Measurements from ENCODE around the gene PDAP1. TPM values are rescaled to one million over a fixed set of nuclear protein-coding genes. Genes with fewer than 3 reads are reported as not detected.
A peak's percentile ranks its signal among the peaks of the same experiment; 100 is the strongest.

The PDAP1 gene
- total RNA-seq, 2 donors from 2014 or later: 79.7 to 133 TPM

- H3K36me3 ChIP-seq: peaks cover 8% of the 10 kb centered on the region
- H3K9me3 ChIP-seq: no peaks in the 10 kb centered on the region
- intact Hi-C loops (cut with DNase I): loop anchor here (5.0 kb wide), 1 partner anchor 36 kb away; the partner anchor contains the start of gene ARPC1B
- H3K9ac ChIP-seq (ENCODE audit: low read depth in 2 of 2, low read length in 2 of 2): peak overlapping the region; percentile 91 to 99
- DNase-seq: peak; percentile 58
- peak overlapping the region; percentile 90 for H3K4me3 ChIP-seq
- TF ChIP-seq CTCF (IDR thresholded peaks at IDR 0.05): no peak
- H3K4me1 ChIP-seq: peaks cover 12% of the 10 kb centered on the region
- peak overlapping the region; percentile 88 for H3K27ac ChIP-seq
- no peaks in the 10 kb centered on the region for H3K27me3 ChIP-seq
Measured at GRCh38 chr7:99407872-99408378, 472 bp downstream of the PDAP1 start.

- Histone ChIP-seq H3K4me3 (no peak overlapping the region), H3K27ac (no peak overlapping the region), H3K9ac (ENCODE audit: low read depth in 2 of 2, low read length in 2 of 2) (no peak overlapping the region), H3K36me3 (peaks cover 8% of the 10 kb centered on the region), H3K9me3 (no peaks in the 10 kb centered on the region), H3K27me3 (no peaks in the 10 kb centered on the region), H3K4me1 (peaks cover 12% of the 10 kb centered on the region)
- DNase-seq: no peak
- intact Hi-C loops (cut with DNase I): loop anchor here (5.0 kb wide), 1 partner anchor 34 kb away; the partner anchor contains the start of gene ARPC1B
- no peak for TF ChIP-seq CTCF (IDR thresholded peaks at IDR 0.05)
Measured at GRCh38 chr7:99406557-99406956, 1.8 kb downstream of the PDAP1 start.

GRCh38 chr7:99404977-99405320 lies 3.4 kb downstream of the PDAP1 start:
- Histone ChIP-seq H3K27ac (no peak overlapping the region), H3K9me3 (no peaks in the 10 kb centered on the region), H3K27me3 (no peaks in the 10 kb centered on the region), H3K9ac (ENCODE audit: low read depth in 2 of 2, low read length in 2 of 2) (no peak overlapping the region), H3K4me3 (no peak overlapping the region), H3K36me3 (peaks cover 3% of the 10 kb centered on the region), H3K4me1 (peaks cover 12% of the 10 kb centered on the region)
- no peak for TF ChIP-seq CTCF (IDR thresholded peaks at IDR 0.05)
- intact Hi-C loops (cut with DNase I): loop anchor here (5.0 kb wide), 1 partner anchor 33 kb away; the partner anchor contains the start of gene ARPC1B
- no peak for DNase-seq

DNA sequence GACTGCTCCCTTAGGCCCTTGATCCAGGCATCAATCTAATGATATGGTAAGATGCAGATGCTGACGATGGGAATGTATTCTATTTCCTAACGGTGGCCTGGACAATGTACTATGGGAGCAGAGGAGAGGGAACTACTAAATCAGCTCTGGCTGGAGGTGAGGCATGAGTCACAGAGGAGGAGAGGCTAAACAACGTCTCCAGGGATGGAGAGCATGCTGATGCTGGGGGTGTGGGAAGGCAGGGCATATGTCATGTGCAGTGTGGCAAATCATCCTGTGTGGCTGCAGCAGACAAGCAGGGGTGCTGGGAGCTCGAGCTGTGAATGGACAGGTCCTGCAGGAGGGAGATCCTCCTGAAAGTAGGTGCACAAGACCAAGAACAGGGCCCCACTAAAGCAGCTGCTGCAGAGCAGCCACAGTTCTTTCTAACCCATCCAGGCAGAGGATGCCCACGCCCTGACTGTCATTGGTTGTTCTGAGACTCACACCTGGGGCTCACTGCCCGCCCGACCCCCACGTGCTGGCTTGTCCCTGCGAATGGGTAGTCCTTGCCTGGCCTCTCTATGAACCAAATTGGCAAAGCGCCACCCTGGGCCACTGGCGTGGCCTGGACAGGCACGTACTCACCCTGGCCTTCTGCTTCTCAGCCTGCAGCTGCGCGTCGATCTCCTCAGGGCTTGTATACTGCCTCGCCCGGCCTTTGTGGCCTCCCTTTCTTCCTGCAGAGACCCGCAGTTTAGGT lies 4.0 kb downstream of the PDAP1 start:
- no peak overlapping the region for H3K4me3 ChIP-seq
- intact Hi-C loops (cut with DNase I): no loop called here
- no peaks in the 10 kb centered on the region for H3K27me3 ChIP-seq
- no peak for DNase-seq
- H3K27ac ChIP-seq: no peak overlapping the region
- no peak for TF ChIP-seq CTCF (IDR thresholded peaks at IDR 0.05)
- no peak overlapping the region for H3K9ac ChIP-seq (ENCODE audit: low read depth in 2 of 2, low read length in 2 of 2)
- peaks cover 8% of the 10 kb centered on the region for H3K36me3 ChIP-seq
- H3K9me3 ChIP-seq: no peaks in the 10 kb centered on the region
- H3K4me1 ChIP-seq: peaks cover 12% of the 10 kb centered on the region

DNA sequence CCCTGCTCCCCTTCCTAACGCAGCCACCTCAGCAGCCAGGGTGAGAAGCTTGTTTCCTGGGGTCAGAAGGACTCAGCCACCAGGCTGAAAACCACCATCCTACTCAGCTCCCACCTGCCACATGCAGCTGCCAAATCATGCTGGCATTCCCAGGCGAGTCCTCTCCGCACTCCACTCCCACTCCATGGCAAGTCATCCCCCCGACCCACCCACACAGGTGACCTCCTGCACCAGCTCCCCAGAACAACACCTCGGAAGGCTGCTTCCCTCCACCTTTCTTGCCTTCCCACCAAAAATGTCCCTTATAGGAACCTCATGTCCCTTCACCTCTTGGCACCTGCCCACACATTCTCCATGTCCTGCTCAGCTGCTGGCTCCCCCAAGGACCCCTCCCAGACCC lies 4.6 kb downstream of the PDAP1 start:
- no peak for DNase-seq
- H3K9ac ChIP-seq (ENCODE audit: low read depth in 2 of 2, low read length in 2 of 2): no peak overlapping the region
- no peak overlapping the region for H3K27ac ChIP-seq
- no peaks in the 10 kb centered on the region for H3K27me3 ChIP-seq
- H3K36me3 ChIP-seq: peaks cover 11% of the 10 kb centered on the region
- peaks cover 12% of the 10 kb centered on the region for H3K4me1 ChIP-seq
- no peak for TF ChIP-seq CTCF (IDR thresholded peaks at IDR 0.05)
- no peaks in the 10 kb centered on the region for H3K9me3 ChIP-seq
- H3K4me3 ChIP-seq: no peak overlapping the region
- intact Hi-C loops (cut with DNase I): no loop called here
